Hepatocyte (in vitro differentiated cells): Measurements from ENCODE around the gene MTR. TPM values are rescaled to one million over a fixed set of nuclear protein-coding genes. Genes with fewer than 3 reads are reported as not detected.

ENCODE experiments used
- DNase-seq: peaks from one replicate; pipeline ENCODE4 v3.0.0-alpha.2; 2016; ENCODE audit warnings: low spot score
- H2AFZ ChIP-seq: fragments of 200-600 bp; sonication (generic); 2 replicates; pipeline ENCODE4 v1.6.0; 2016; ENCODE audit warnings: antibody characterized with exemption, mild to moderate bottlenecking
- H3K27ac ChIP-seq: fragments of 200-600 bp; sonication (generic); 2 replicates; pipeline ENCODE4 v1.5.1; 2016; ENCODE audit warnings: mild to moderate bottlenecking
- H3K27me3 ChIP-seq: fragments of 200-600 bp; sonication (generic); 2 replicates; pipeline ENCODE4 v1.6.1; 2016
- H3K36me3 ChIP-seq: fragments of 200-600 bp; sonication (generic); replicated peaks from 2 replicates; pipeline ENCODE4 v1.5.1; 2016; ENCODE audit warnings: low read depth; ENCODE audit not compliant: insufficient read depth
- H3K4me1 ChIP-seq: fragments of 200-600 bp; sonication (generic); 2 replicates; pipeline ENCODE4 v1.5.1; 2016; ENCODE audit warnings: mild to moderate bottlenecking, moderate library complexity; ENCODE audit not compliant: insufficient read depth
- H3K4me2 ChIP-seq: fragments of 200-600 bp; sonication (generic); 2 replicates; pipeline ENCODE4 v1.6.0; 2016
- H3K4me3 ChIP-seq: fragments of 200-600 bp; sonication (generic); 2 replicates; pipeline ENCODE4 v1.5.1; 2016; ENCODE audit warnings: mild to moderate bottlenecking
- H3K79me2 ChIP-seq: fragments of 200-600 bp; sonication (generic); 2 replicates; pipeline ENCODE4 v1.6.0; 2017; ENCODE audit warnings: mild to moderate bottlenecking
- H3K9me2 ChIP-seq: fragments of 200-600 bp; sonication (generic); replicated peaks from 2 replicates; pipeline ENCODE4 v1.6.0; 2017; ENCODE audit warnings: mild to moderate bottlenecking; ENCODE audit not compliant: insufficient read depth
- H3K9me3 ChIP-seq: fragments of 200-600 bp; sonication (generic); 2 replicates; pipeline ENCODE4 v1.5.1; 2016; ENCODE audit warnings: low read depth, mild to moderate bottlenecking
- H4K20me1 ChIP-seq: fragments of 200-600 bp; sonication (generic); 2 replicates; pipeline ENCODE4 v1.6.0; 2016; ENCODE audit warnings: mild to moderate bottlenecking; ENCODE audit not compliant: insufficient read depth, poor library complexity, severe bottlenecking
- CTCF ChIP-seq: fragments of 200-600 bp; sonication (generic); IDR thresholded peaks from 2 replicates; pipeline ENCODE4 v1.5.1; 2016; ENCODE audit warnings: antibody characterized with exemption, mild to moderate bottlenecking; ENCODE audit not compliant: poor library complexity
- EZH2 ChIP-seq: fragments of 200-600 bp; sonication (generic); IDR thresholded peaks from 2 replicates; pipeline ENCODE4 v1.6.1; 2016; ENCODE audit warnings: antibody characterized with exemption, mild to moderate bottlenecking, borderline replicate concordance
- EZH2phosphoT487 ChIP-seq: fragments of 200-600 bp; sonication (generic); IDR thresholded peaks from one replicate; pipeline ENCODE4 v1.6.1; 2018; ENCODE audit warnings: antibody characterized with exemption, mild to moderate bottlenecking, low read depth, moderate library complexity; ENCODE audit not compliant: unreplicated experiment, severe bottlenecking
- WGBS: methylation state at CpG from one replicate; pipeline ENCODE4 v1.1.6; 2016; ENCODE audit warnings: low lambda C conversion rate; ENCODE audit errors: missing lambda C conversion rate; 5-methylcytosine and 5-hydroxymethylcytosine counted together
- polyA plus RNA-seq: library from polyadenylated mRNA; unstranded; fragments of >200 nt; fragmentation: Nextera tagmentation; extraction: Ambion mirVana; gene quantifications from 2 replicates; pipeline ENCODE4 v1.2.1, GENCODE V29; 2016
- total RNA-seq: library from RNA; depleted of rRNA; stranded (reverse); fragments of >200 nt; gene quantifications from 2 replicates; pipeline ENCODE4 v1.2.3, GENCODE V29; 2014

MTR gene
- total and polyA plus RNA-seq, 2 experiments from 2014 or later: 9.6 to 23.8 TPM

DNA sequence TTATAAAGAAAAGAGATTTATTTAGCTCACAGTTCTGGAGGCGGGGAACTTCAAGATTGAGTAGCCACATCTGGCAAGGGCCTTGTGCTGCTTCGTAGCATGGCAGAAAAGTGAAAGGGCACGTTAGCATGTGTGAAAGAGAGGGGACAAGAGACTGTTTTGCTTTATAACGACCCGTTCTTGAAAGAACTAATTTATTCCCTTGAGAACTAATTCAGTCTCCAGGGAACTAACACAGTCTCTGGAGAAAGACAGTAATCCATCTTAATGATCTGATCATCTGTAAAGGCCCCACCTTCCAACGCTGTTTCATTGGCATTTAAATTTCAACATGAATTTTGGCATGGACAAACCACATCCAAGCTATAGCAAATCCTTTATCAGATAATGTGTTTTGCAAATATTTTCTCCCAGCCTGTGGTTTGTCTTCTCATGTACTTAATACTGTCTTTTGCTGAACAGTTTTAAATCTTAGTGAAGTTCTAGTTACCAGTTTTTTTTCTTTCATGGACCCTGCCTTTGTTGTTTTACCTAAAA lies 26.1 kb downstream of the MTR start:
- Histone ChIP-seq H3K9me2 (no peaks in the 10 kb centered on the region), H2AFZ (no peak overlapping the region), H3K4me1 (no peaks in the 10 kb centered on the region), H3K79me2 (peaks cover 2% of the 10 kb centered on the region), H3K27ac (no peak overlapping the region), H3K36me3 (peaks cover 4% of the 10 kb centered on the region), H4K20me1 (no peaks in the 10 kb centered on the region), H3K4me3 (no peak overlapping the region), H3K9me3 (no peaks in the 10 kb centered on the region), H3K4me2 (no peak overlapping the region), H3K27me3 (no peaks in the 10 kb centered on the region)
- no peak for DNase-seq
- WGBS: 75% methylated on average over 6 of the region's 6 CpGs
- TF ChIP-seq EZH2: no peak
- TF ChIP-seq EZH2phosphoT487: no peak
- TF ChIP-seq CTCF: no peak

GRCh38 chr1:236823559-236823958 lies 28.5 kb downstream of the MTR start:
- Histone ChIP-seq H3K27ac (no peak overlapping the region), H3K27me3 (no peaks in the 10 kb centered on the region), H3K9me2 (no peaks in the 10 kb centered on the region), H3K4me1 (no peaks in the 10 kb centered on the region), H3K4me3 (no peak overlapping the region), H3K36me3 (peaks cover 4% of the 10 kb centered on the region), H3K4me2 (no peak overlapping the region), H3K9me3 (no peaks in the 10 kb centered on the region), H2AFZ (no peak overlapping the region), H4K20me1 (no peaks in the 10 kb centered on the region), H3K79me2 (peaks cover 2% of the 10 kb centered on the region)
- 100% methylated on average over 2 of the region's 2 CpGs for WGBS
- TF ChIP-seq EZH2: no peak
- no peak for TF ChIP-seq CTCF
- TF ChIP-seq EZH2phosphoT487: no peak
- no peak for DNase-seq

- H3K4me2 ChIP-seq: no peak overlapping the region
- H3K9me2 ChIP-seq: no peaks in the 10 kb centered on the region
- 100% methylated on average over 3 of the region's 3 CpGs for whole genome bisulfite sequencing
- peaks cover 2% of the 10 kb centered on the region for H3K79me2 ChIP-seq
- no peak overlapping the region for H2AFZ ChIP-seq
- H3K36me3 ChIP-seq: peaks cover 1% of the 10 kb centered on the region
- no peaks in the 10 kb centered on the region for H3K4me1 ChIP-seq
- TF ChIP-seq EZH2phosphoT487 (no peak), EZH2 (no peak), CTCF (no peak)
- H4K20me1 ChIP-seq: no peaks in the 10 kb centered on the region
- no peak overlapping the region for H3K27ac ChIP-seq
- H3K4me3 ChIP-seq: no peak overlapping the region
- no peak for DNase-seq
- H3K9me3 ChIP-seq: no peaks in the 10 kb centered on the region
- no peaks in the 10 kb centered on the region for H3K27me3 ChIP-seq
Measured at GRCh38 chr1:236829085-236829484, 34.0 kb downstream of the MTR start.
